Psoas muscle (tissue), 8 donors: ENCODE data around the gene EGFL8. TPM values are rescaled to one million over a fixed set of nuclear protein-coding genes. Genes with fewer than 3 reads are reported as not detected.

Source experiments
- ATAC-seq, 4 donors: fragments of 200-7000 bp; cut with Tn5 transposase; one replicate each; pipeline ENCODE4 v1.9.1; 2020; ENCODE audit warnings: moderate library complexity in 3 of 4, mild to moderate bottlenecking in 2 of 4
- DNase-seq, 2 donors: peaks; one replicate each; pipeline ENCODE4 v3.0.0-alpha.2; 2020
- H3K27ac ChIP-seq: fragments of 200-600 bp; one replicate; pipeline ENCODE4 v1.8.0; 2022
- H3K27me3 ChIP-seq, 3 donors: fragments of 200-600 bp in 1 of 3; one replicate each; pipeline versions ENCODE4 v1.6.1 to v1.8.0; 2013 to 2022; ENCODE audit warnings: low read length in 2 of 3, mild to moderate bottlenecking in 2 of 3, moderate library complexity in 1 of 3; ENCODE audit not compliant: insufficient read depth in 3 of 3
- H3K36me3 ChIP-seq, 2 donors: fragments of 200-600 bp in 1 of 2; one replicate each; pipeline versions ENCODE4 v1.6.1 to v1.8.0; 2013 to 2022; ENCODE audit warnings: low read depth in 1 of 2, mild to moderate bottlenecking in 1 of 2, moderate library complexity in 1 of 2; ENCODE audit not compliant: insufficient read depth in 1 of 2
- H3K4me1 ChIP-seq: fragments of 200-600 bp; one replicate; pipeline ENCODE4 v1.8.0; 2022
- H3K4me3 ChIP-seq: fragments of 200-600 bp; one replicate; pipeline ENCODE4 v1.8.0; 2022; ENCODE audit warnings: mild to moderate bottlenecking
- H3K9me3 ChIP-seq: fragments of 200-600 bp; one replicate; pipeline ENCODE4 v1.8.0; 2022
- WGBS, 3 donors: extraction: QIAGEN DNeasy Blood & Tissue Kit; methylation state at CpG; one replicate each; pipeline versions ENCODE4 v1.1.6 to v1.1.7; 2013; 5-methylcytosine and 5-hydroxymethylcytosine counted together
- intact Hi-C, 2 donors: fragments of 100-400 bp; cut with DNase I; formaldehyde crosslinking; loops; one replicate each; pipeline versions ENCODE4 v1.11.0 to v1.14.2; 2022
- polyA plus RNA-seq, 3 donors: library from polyadenylated mRNA; stranded (reverse); fragments of 200-250 nt; gene quantifications; one replicate each; pipeline ENCODE4 v1.2.3, GENCODE V29; 2013
- total RNA-seq, 4 donors: library from RNA; stranded (reverse); fragmentation: NEBNext Ultra II Directional in 2 of 4; extraction: Animal tissue kit (Norgen Biotek cat#: 25700) in 2 of 4; gene quantifications; one replicate each; pipeline versions ENCODE4 v1.2.1 to v1.2.4, GENCODE V29; 2021 to 2023
- TF ChIP-seq, protein P1 (sequence below): fragments of 200-600 bp; IDR thresholded peaks from one replicate; pipeline ENCODE4 v1.8.0; 2022; ENCODE audit warnings: antibody characterized with exemption
- donor health status: healthy with polysubstance abuse.
- donor health status: DM: no; HTN: no; CAD: no; lungs with moderate emphysema.
- donor health status: Bipolar disorder and iron deficiency.
- donor health status: healthy.
- donor health status: DM: yes; HTN: yes; CAD: no.
- donor health status: DM: no; HTN: no; CAD: no.
- donor health status: DM: no; HTN: no; CAD: no.
- donor health status: DM: yes; HTN: yes; CAD: no.

The EGFL8 gene
- total and polyA plus RNA-seq, 7 donors: 2.0 to 7.0 (median 3.6) TPM

DNA sequence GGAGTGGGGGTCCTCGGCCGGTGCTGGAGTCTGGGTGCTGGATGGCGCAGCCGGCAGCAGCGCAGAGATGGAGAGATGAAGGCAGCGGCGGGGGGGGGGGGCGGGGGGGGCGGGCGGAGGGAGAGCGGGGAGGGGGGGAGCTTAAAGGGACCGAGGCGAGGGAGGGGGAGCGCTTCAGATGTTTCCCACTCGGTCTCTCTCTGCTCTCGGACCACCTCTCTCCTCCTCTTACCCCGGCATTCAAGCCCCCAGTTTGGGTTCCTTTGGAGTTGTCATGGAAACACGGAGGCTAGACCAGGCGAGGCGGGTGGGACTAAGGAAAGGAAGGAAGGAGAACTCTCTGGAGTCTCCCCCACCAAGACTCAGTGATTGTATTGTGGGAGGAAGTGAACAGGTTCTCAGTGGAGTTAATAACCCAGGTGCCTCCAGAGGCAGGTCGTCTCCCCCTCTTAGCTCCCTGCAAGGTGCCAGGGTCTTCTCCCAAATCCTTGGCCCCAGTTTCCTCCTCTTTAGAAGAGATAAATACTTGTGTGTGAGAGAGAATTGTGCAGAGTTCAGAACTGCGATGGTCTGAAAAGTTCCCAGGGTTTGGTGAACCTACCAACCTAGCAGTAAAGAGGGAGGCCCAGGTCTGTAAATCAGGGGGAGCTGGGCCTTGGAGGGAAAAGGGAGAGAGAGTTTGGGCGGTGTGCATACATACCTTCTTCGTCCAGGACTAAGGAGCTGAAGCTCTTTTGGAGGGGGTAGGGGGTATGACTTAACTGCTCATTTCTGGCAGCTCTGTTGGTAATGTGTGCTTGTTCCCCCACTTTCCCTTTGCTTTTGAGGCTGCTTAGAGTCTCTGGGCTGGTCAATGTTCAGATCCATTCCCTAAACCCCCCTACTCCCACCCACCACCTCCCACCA is 12.3 kb upstream of the EGFL8 start, which contains the start of gene PRRT1:
Gene PRRT1 (minus strand): TSS at position 77 of the 906 bp plus-strand sequence. CDS start 112 bp downstream, outside the sequence.
- H3K4me3 ChIP-seq: peak within 1 kb of the TSS; percentile 76
- 23 to 41% (median 36%) methylated on average over 10 to 18 of the region's 24 CpGs for WGBS, 3 donors
- peaks cover 2 to 16% of the 10 kb centered on the region in 2 donors for H3K36me3 ChIP-seq
- peak within 1 kb of the TSS; percentile 74 for H3K27ac ChIP-seq
- TF ChIP-seq, protein P1, sequence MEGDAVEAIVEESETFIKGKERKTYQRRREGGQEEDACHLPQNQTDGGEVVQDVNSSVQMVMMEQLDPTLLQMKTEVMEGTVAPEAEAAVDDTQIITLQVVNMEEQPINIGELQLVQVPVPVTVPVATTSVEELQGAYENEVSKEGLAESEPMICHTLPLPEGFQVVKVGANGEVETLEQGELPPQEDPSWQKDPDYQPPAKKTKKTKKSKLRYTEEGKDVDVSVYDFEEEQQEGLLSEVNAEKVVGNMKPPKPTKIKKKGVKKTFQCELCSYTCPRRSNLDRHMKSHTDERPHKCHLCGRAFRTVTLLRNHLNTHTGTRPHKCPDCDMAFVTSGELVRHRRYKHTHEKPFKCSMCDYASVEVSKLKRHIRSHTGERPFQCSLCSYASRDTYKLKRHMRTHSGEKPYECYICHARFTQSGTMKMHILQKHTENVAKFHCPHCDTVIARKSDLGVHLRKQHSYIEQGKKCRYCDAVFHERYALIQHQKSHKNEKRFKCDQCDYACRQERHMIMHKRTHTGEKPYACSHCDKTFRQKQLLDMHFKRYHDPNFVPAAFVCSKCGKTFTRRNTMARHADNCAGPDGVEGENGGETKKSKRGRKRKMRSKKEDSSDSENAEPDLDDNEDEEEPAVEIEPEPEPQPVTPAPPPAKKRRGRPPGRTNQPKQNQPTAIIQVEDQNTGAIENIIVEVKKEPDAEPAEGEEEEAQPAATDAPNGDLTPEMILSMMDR: no peak
- peaks cover 9% of the 10 kb centered on the region for H3K4me1 ChIP-seq
- intact Hi-C loops: loop anchor here in 1 of 2 donors (5.0 kb wide), 1 partner anchor 35 kb away; no protein-coding TSS in a partner anchor
- ATAC-seq (no peak), DNase-seq (no peak)
- H3K9me3 ChIP-seq: no peaks in the 10 kb centered on the region
- H3K27me3 ChIP-seq: peaks cover 0 to 31% (median 17%) of the 10 kb centered on the region in 3 donors

DNA sequence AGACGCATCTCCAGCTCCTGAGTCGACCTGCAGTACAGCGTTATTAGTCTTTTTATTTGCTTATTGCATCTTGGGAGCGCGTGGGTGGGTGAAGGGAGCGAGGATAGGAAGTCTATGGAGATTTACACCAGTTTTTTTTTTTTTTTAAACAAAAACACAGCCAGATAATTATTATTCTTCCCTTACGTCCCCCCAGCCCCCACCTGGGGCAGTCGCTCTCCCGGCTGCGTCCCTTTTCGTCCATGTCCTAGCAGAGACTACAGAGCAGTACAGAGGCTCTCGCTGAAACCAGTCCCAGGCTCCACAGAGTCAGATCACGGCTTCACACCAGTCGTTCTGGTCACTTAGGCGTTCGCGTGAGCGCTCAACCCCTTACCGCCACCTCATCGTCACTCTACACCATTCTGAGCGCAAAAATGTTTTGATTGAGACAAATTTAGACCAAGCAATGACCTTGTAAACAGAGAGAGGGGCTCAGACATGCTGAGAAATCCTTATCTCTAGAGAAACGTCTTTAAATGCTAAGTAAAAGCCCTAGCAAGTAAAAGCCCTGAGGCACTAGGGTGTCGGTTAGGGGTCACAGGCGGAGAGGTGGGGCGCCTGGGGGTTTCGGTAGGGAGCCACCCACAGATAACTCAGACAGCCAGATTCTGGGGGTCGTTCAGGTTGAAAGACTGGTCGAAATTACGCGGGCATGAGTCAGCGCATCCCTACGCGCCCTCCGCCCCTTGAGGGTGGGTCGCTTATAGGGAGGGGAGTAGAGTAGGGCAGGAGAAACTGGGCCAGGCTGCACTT is 11.4 kb upstream of the EGFL8 start:
- peaks cover 2 to 24% of the 10 kb centered on the region in 2 donors for H3K36me3 ChIP-seq
- peak overlapping the region; percentile 76 for H3K4me3 ChIP-seq
- H3K4me1 ChIP-seq: peaks cover 9% of the 10 kb centered on the region
- H3K27ac ChIP-seq: peak overlapping the region; percentile 74
- DNase-seq (peak; percentile 34 to 64), ATAC-seq (peak in 2 of 4 donors; percentile 6 to 10)
- H3K27me3 ChIP-seq: peaks cover 0 to 24% (median 14%) of the 10 kb centered on the region in 3 donors
- no peaks in the 10 kb centered on the region for H3K9me3 ChIP-seq
- intact Hi-C loops: loop anchor here in 1 of 2 donors (5.0 kb wide), 1 partner anchor 36 kb away; no protein-coding TSS in a partner anchor
- 45 to 53% (median 46%) methylated on average over 35 of the region's 35 CpGs for WGBS, 3 donors
- TF ChIP-seq, protein P1: no peak

DNA sequence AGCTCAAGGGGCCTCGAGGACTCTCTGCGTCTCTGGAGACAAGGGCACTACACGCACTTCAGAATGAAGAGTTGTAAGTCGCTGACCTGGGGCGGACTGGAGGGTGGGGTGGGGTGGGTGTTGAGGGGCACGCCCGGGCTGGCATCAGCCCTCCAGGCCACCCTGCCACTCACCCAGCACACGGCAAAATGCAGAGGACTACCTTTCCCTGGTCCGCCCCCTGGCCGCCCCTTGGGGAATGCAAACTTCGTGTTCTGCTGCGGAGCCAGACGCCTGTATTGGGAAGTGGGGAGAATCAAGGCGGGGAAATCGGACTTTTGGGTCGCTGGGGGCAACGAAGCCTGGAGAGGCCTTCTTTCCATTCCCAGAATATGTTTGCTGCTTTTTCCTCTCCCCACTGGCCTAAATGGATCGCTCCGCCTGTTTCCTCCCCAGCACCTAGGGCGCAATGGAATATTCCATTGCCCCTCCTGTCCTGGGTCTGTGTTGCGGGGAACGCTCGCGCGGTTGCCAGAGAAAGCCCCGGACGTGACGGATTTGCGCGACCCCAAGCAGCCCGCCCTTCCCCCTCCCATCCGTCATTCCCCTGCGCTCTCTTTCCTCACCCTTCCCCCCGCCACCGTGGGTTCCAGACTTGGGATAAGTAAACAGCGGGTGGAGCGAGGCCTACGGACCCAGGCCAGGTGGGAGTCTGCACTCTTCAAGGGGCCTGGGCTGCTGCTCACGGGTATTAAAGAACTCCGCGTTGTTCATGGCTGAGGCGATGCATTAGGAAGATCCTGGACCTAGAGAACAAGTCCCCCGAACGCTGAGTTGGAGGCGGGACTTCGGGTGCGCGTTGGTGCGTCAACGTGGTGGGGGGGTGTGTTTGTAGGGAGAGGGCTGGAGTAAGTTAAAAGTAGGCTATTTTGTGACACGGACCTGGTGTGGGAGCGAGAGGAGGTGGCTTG is 10.6 kb upstream of the EGFL8 start, which contains the start of gene PPT2:
Gene PPT2 (plus strand): TSS at position 578 of the 950 bp plus-strand sequence. CDS start 454 bp downstream, outside the sequence.
- intact Hi-C loops: loop anchor here (1.0 to 5.0 kb wide), 2 partner anchors 36 to 37 kb away; no protein-coding TSS in a partner anchor
- DNase-seq: peak; percentile 93 to 95
- Histone ChIP-seq H3K36me3 (peaks cover 8 to 33% of the 10 kb centered on the region in 2 donors), H3K27me3 (peaks cover 0 to 15% (median 7%) of the 10 kb centered on the region in 3 donors), H3K4me1 (peaks cover 9% of the 10 kb centered on the region), H3K27ac (peak within 1 kb of the TSS; percentile 74), H3K4me3 (peak within 1 kb of the TSS; percentile 76), H3K9me3 (no peaks in the 10 kb centered on the region)
- TF ChIP-seq, protein P1: peak; percentile 13
- 2 to 4% (median 2%) methylated on average over 52 of the region's 52 CpGs for WGBS, 3 donors
- peak; percentile 82 to 93 (median 89) for ATAC-seq
